GM12878 (cell line): Measurements from ENCODE around the gene VCP. TPM values are rescaled to one million over a fixed set of nuclear protein-coding genes. Genes with fewer than 3 reads are reported as not detected.
A peak's percentile ranks its signal among the peaks of the same experiment; 100 is the strongest.

ENCODE experiments used
- BCLAF1 ChIP-seq: fragments of 450-650 bp; IDR thresholded peaks from 2 replicates; pipeline ENCODE4 v1.6.1; 2017; ENCODE audit warnings: antibody characterized with exemption, mild to moderate bottlenecking, moderate library complexity
- E2F8 ChIP-seq: fragments of 450-650 bp; IDR thresholded peaks from 2 replicates; pipeline ENCODE4 v1.6.1; 2018; ENCODE audit warnings: mild to moderate bottlenecking, low read depth, moderate library complexity; ENCODE audit not compliant: partially characterized antibody
- EP300 ChIP-seq, 2 experiments: fragments of 150-350 bp in 1 of 2; IDR thresholded peaks; 2 replicates each; pipeline ENCODE4 v1.6.1; 2011 to 2012; ENCODE audit warnings: low read depth in 2 of 2, low read length in 2 of 2, borderline replicate concordance in 1 of 2, improper control_type of control experiment in 1 of 2, inconsistent platforms in 1 of 2; ENCODE audit not compliant: control insufficient read depth in 1 of 2
- GATAD2B ChIP-seq: fragments of 450-650 bp; conservative IDR thresholded peaks from 2 replicates; pipeline ENCODE4 v1.6.1; 2017; ENCODE audit warnings: low read depth, mild to moderate bottlenecking, moderate library complexity
- HDAC6 ChIP-seq: fragments of 200-600 bp; sonication (generic); IDR thresholded peaks from one replicate; pipeline ENCODE4 v1.8.0; 2017; ENCODE audit warnings: antibody characterized with exemption; ENCODE audit not compliant: unreplicated experiment
- KLF5 ChIP-seq: fragments of 450-650 bp; IDR thresholded peaks from 2 replicates; pipeline ENCODE4 v1.6.1; 2014; ENCODE audit warnings: mild to moderate bottlenecking; ENCODE audit not compliant: partially characterized antibody
- MEF2A ChIP-seq: IDR thresholded peaks from 2 replicates; pipeline ENCODE4 v1.6.1; 2011; ENCODE audit warnings: low read depth, mild to moderate bottlenecking, low read length, moderate library complexity; ENCODE audit not compliant: insufficient read depth
- MEF2B ChIP-seq: fragments of 450-650 bp; IDR thresholded peaks from 2 replicates; pipeline ENCODE4 v1.6.1; 2018; ENCODE audit warnings: mild to moderate bottlenecking, moderate library complexity; ENCODE audit not compliant: partially characterized antibody, poor library complexity, severe bottlenecking
- POLR2AphosphoS5 ChIP-seq: IDR thresholded peaks from 2 replicates; pipeline ENCODE4 v1.6.1; 2011; ENCODE audit warnings: mild to moderate bottlenecking, low read length, inconsistent platforms
- REST ChIP-seq: IDR thresholded peaks from 2 replicates; pipeline ENCODE4 v1.6.1; 2012; ENCODE audit warnings: mild to moderate bottlenecking, low read depth, low read length
- SMARCA5 ChIP-seq: fragments of 450-650 bp; IDR thresholded peaks from 2 replicates; pipeline ENCODE4 v1.6.1; 2017; ENCODE audit warnings: mild to moderate bottlenecking
- WRNIP1 ChIP-seq: IDR thresholded peaks from 2 replicates; pipeline ENCODE4 v1.6.1; 2011; ENCODE audit warnings: low read depth, low read length, improper control_type of control experiment, borderline replicate concordance
- ZZZ3 ChIP-seq: IDR thresholded peaks from 2 replicates; pipeline ENCODE4 v1.6.1; 2011; ENCODE audit warnings: low read depth; ENCODE audit not compliant: control insufficient read depth, insufficient read length
- polyA plus RNA-seq, 11 experiments: library from polyadenylated mRNA; depleted of rRNA in 4 of 11; unstranded in 6 of 11; stranded (reverse) in 5 of 11; fragments of >200 nt; fragmentation: Nextera tagmentation in 4 of 11; fragmentation: Illumina TruSeq in 1 of 11; extraction: Ambion mirVana in 4 of 11; extraction: Trizol in 1 of 11; gene quantifications; 1 replicate in 1 of 11; 2 replicates in 10 of 11; pipeline versions ENCODE4 v1.2.1 to v1.2.3, GENCODE V29; 2011 to 2016; ENCODE audit warnings: inconsistent platforms in 2 of 11, missing spikeins in 2 of 11, low read depth in 1 of 11
- total RNA-seq, 4 experiments: library from RNA; depleted of rRNA in 3 of 4; stranded (reverse); fragments of >200 nt in 3 of 4; fragmentation: Illumina TruSeq in 1 of 4; extraction: Trizol in 1 of 4; gene quantifications; 2 replicates each; pipeline versions ENCODE4 v1.2.1 to v1.2.3, GENCODE V29; 2013 to 2021
- TF ChIP-seq, protein P1 (sequence below): IDR thresholded peaks from 2 replicates; pipeline ENCODE4 v1.6.1; 2012; ENCODE audit warnings: improper control_type of control experiment, low read depth, low read length; ENCODE audit not compliant: insufficient replicate concordance

VCP gene
- total and polyA plus RNA-seq, 10 of the 15 experiments (the other 5 are each of a cell fraction or from before 2014, with no cell fraction given): 7.4 to 327 (median 244) TPM

GRCh38 chr9:35071814-35072460 lies 488 bp downstream of the VCP start (continued):
- TF ChIP-seq E2F8 (no peak), MEF2B (peak; percentile 34), BCLAF1 (no peak), HDAC6 (no peak), GATAD2B (peak; percentile 90; the same call in 1 of the 2 replicates), POLR2AphosphoS5 (peak; percentile 72), REST (no peak), MEF2A (no peak), SMARCA5 (peak; percentile 91; the same call in 1 of the 2 replicates), KLF5 (no peak), WRNIP1 (no peak), ZZZ3 (no peak), EP300 (IDR thresholded peaks at IDR 0.05; ENCODE audit: borderline replicate concordance in 1 of 2, control insufficient read depth in 1 of 2, low read depth in 2 of 2, low read length in 2 of 2) (no peak)
- TF ChIP-seq, protein P1, sequence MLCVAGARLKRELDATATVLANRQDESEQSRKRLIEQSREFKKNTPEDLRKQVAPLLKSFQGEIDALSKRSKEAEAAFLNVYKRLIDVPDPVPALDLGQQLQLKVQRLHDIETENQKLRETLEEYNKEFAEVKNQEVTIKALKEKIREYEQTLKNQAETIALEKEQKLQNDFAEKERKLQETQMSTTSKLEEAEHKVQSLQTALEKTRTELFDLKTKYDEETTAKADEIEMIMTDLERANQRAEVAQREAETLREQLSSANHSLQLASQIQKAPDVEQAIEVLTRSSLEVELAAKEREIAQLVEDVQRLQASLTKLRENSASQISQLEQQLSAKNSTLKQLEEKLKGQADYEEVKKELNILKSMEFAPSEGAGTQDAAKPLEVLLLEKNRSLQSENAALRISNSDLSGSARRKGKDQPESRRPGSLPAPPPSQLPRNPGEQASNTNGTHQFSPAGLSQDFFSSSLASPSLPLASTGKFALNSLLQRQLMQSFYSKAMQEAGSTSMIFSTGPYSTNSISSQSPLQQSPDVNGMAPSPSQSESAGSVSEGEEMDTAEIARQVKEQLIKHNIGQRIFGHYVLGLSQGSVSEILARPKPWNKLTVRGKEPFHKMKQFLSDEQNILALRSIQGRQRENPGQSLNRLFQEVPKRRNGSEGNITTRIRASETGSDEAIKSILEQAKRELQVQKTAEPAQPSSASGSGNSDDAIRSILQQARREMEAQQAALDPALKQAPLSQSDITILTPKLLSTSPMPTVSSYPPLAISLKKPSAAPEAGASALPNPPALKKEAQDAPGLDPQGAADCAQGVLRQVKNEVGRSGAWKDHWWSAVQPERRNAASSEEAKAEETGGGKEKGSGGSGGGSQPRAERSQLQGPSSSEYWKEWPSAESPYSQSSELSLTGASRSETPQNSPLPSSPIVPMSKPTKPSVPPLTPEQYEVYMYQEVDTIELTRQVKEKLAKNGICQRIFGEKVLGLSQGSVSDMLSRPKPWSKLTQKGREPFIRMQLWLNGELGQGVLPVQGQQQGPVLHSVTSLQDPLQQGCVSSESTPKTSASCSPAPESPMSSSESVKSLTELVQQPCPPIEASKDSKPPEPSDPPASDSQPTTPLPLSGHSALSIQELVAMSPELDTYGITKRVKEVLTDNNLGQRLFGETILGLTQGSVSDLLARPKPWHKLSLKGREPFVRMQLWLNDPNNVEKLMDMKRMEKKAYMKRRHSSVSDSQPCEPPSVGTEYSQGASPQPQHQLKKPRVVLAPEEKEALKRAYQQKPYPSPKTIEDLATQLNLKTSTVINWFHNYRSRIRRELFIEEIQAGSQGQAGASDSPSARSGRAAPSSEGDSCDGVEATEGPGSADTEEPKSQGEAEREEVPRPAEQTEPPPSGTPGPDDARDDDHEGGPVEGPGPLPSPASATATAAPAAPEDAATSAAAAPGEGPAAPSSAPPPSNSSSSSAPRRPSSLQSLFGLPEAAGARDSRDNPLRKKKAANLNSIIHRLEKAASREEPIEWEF: no peak
